ENCODE data around the gene AKT1S1.

AKT1S1 gene

DNA sequence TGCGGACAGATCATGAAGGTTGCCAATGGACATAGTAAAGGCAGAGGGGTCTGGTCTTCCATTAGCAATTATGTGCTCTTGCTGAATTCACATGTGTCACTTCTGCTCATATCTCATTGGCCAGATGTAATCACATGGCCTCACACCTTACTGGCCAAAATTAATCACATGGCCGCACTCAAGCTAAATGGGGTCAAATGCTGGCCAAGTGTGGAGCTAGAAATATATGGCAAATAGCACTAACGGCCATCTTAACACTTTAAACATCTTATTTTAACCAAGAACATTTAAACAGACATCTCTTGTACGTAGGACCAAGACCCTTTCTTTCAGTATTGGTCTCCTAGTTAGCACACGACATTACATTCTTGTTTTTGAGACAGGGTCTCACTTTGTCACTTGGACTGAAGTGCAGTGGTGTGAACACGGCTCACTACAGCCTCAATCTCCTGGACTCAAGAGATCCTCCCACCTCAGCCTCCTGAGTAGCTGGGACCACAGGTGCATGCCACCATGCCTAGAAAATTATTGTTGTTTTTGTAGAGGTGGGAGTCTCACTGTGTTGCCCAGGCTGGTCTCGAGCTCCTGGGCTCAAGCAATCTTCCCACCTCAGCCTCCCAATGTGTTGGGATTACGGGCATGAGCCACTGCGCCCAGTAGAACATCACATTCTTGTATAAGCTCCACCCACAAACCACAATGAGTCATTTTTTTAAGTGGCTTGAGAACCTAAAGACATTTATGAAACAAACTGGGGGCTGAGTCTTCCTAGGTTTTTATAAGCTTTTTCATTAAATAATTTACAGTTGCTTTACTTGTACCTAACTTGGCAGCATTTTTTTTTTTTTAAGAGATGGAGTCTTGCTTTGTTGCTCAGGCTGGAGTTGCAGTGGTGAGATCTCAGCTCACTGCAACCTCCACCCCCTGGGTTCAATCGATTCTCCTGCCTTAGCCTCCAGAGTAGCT is 29.1 kb downstream of the AKT1S1 start:
- DNase-seq: no peak
- intact Hi-C loops (cut with DNase I): no loop called here

DNA sequence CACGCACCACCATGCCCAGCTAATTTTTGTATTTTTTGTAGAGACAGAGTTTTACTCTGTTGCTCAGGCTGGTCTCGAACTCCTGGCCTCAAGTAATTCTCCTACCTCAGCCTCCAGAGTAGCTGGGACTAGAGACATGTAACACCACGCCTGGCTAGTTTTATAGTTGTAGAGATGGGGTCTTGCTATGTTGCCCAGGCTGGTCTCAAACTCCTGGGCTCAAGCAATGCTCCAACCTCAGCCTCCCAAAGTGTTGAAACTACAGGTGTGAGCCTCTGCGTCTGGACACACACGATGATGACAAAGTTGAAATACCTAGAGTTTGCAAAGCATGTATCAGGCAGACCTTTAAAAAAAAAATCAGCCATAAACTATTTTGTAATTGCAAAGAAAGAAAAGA is 30.7 kb downstream of the AKT1S1 start:
- intact Hi-C loops (cut with DNase I): no loop called here
- no peak for DNase-seq

- no peak for DNase-seq
- intact Hi-C loops (cut with DNase I): no loop called here
These were observed 31.7 kb downstream of the AKT1S1 start for GRCh38 chr19:49845414-49845813.

DNA sequence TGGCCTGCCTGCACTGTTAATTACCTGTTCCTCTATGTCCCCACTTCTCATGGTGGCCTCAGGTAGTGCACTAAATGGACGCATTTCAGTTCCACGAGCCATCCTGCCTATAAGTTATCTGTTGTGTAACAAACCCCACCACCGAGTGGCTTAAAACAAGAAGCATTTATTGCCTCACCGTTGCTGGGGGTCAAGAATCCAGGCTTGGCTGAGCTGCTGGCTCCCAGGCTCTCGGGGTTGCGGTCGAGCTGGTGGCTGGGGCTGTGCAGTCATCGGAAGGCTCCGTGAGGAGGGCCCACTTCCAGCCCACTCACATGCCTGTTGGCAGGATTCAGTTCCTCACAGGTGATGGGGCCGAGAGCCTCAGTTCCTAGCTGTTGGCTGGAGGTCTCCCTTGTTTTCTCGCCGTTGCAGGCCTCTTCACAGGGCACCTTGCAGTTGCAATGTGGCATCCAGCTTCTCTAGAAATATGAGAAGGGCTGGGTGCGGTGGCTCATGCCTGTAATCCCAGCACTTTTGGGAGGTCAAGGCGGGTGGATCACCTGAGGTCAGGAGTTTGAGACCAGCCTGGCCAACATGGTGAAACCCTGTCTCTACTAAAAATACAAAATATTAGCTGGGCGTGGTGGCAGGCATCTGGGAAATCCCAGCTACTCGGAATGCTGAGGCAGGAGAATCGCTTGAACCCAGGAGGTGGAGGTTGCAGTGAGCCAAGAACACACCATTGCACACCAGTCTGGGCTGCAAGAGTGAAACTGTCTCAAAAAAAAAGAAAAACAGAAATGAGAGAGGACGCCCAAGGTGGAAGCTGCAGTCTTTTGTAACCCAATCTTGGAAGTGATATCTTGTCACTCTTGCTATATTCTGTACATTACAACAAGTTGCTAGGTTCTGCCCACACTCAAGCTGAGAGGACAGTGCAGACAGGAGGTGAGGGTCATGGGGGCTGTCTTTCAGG is 32.7 kb downstream of the AKT1S1 start:
- DNase-seq: no peak
- intact Hi-C loops (cut with DNase I): no loop called here

DNA sequence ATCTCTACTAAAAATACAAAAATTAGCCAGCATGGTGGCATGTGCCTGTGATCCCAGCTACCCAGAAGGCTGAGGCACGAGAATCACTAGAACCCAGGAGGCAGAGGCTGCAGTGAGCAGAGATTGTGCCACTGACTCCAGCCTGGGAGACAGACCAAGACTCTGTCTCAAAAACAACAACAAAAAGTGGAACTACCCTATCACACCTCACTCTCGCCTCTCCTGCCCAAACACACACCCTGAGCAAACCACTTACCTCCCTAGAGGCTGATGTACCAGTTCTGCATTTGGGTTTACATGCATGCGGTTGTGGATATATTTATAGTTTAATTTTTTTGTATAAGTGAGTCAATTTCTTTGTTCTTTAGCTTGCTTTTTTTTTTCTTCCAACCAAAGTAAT is 33.9 kb downstream of the AKT1S1 start:
- intact Hi-C loops (cut with DNase I): no loop called here
- DNase-seq: no peak

DNA sequence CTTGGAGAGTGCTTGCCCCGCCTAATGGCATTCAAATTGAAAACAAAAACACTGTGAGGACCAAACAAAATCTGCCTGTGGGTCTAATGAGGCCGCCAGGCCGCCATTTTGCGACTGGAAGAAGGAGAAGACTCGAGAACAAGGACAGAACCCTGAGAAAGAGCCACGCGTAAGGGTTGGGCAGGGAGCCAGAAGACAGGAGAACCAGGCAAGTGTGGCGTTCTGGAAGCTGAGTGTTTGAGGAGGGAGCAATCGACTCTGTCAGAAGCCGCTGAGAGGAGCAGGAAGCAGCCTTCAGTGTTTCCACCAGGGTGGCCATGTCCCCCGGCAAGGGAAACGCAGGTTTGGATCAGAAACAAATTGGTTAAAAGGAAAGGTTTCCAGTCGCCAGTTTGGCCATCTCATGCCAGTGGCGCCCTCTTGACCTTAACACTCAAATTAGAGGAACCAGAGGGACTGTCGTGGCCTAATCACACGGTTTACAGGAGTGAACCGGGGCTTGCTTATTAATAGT is 36.4 kb downstream of the AKT1S1 start:
- intact Hi-C loops (cut with DNase I): no loop called here
- DNase-seq: no peak

DNA sequence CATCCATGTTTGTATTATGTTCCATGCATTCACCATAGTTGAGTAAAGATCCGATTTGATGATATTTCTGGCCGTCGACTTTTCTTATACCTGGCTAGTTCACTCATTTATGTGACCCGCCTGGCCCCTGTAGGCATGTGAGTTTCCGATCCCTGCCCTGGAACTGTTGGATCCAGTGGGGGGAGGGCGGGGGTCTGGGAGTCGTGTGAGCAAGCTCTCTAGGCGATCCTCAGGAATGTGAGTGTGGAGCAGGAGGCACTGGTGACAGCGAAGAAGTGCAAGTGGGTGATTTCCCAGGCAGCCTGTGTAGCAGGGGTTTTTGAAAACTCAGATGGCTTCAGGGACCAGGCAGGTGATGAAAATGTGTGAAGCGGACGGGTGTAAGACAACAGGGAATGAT is 36.8 kb downstream of the AKT1S1 start:
- DNase-seq: no peak
- intact Hi-C loops (cut with DNase I): no loop called here

- DNase-seq: no peak
- intact Hi-C loops (cut with DNase I): no loop called here
These were observed 37.4 kb downstream of the AKT1S1 start for GRCh38 chr19:49839713-49840112.

GRCh38 chr19:49838885-49839588 is 38.1 kb downstream of the AKT1S1 start:
- intact Hi-C loops (cut with DNase I): no loop called here
- DNase-seq: no peak

DNA sequence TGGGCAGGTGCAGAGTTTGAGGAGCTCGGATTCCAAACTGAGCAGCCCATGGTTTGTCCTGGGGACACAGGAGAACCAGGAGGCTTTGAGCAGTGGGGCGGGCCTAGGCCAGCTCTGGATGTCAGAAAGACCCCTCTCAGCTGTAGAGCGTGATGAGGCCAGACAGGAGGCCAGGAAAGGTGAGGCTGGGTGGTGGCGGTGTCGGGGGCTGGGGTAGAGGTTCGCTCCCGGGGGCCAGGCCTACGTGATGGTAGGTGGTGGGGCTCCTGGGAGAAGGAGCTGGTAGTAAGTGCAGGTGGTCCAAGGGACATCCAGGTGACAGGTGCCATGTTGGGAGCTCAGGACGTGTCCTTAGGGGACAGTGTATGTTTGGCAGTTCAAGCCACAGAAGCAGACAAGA is 39.7 kb downstream of the AKT1S1 start:
- intact Hi-C loops (cut with DNase I): no loop called here
- DNase-seq: no peak

DNA sequence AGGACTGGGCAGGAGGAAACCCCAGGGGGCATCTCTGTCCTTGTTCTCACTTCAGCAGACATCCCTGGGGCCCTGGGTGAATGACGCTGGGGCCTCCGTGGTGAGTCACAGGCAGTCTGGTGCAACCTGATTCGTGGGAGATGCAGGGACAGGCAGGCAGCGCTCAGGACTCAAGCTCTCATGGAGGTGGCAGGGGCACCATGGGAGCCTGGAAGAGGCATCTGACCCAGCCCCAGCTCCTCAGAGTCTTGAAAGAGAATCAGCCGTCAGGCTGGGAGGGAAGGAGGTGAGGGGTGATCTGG is 40.2 kb downstream of the AKT1S1 start:
- intact Hi-C loops (cut with DNase I): no loop called here
- no peak for DNase-seq

- intact Hi-C loops (cut with DNase I): no loop called here
- DNase-seq: no peak
These were observed 40.8 kb downstream of the AKT1S1 start for GRCh38 chr19:49836176-49837008.

GRCh38 chr19:49835562-49835961 is 41.6 kb downstream of the AKT1S1 start:
- intact Hi-C loops (cut with DNase I): no loop called here
- no peak for DNase-seq

DNA sequence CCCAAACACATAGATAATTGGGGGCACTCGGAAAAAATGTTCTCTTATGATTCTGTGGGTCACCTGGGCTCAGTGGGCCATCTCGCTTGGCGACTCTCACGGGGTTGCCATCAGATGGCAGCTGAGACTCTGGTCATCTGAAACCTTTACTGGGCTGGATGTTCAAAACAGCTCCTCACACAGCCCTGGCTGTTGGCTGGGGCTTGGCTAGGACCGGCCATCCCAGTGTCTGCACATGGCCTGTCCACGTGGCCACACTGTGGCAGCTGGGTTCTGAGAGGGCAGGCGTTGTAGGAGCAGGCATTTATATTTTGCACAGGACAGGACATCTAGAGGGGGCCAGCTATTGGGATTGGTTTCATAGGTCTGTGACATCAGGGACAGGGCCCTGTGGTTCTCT is 43.6 kb downstream of the AKT1S1 start:
- no peak for DNase-seq
- intact Hi-C loops (cut with DNase I): no loop called here

GRCh38 chr19:49832556-49832955 is 44.6 kb downstream of the AKT1S1 start:
- intact Hi-C loops (cut with DNase I): no loop called here
- DNase-seq: no peak

GRCh38 chr19:49831592-49831991 is 45.6 kb downstream of the AKT1S1 start:
- DNase-seq: no peak

DNA sequence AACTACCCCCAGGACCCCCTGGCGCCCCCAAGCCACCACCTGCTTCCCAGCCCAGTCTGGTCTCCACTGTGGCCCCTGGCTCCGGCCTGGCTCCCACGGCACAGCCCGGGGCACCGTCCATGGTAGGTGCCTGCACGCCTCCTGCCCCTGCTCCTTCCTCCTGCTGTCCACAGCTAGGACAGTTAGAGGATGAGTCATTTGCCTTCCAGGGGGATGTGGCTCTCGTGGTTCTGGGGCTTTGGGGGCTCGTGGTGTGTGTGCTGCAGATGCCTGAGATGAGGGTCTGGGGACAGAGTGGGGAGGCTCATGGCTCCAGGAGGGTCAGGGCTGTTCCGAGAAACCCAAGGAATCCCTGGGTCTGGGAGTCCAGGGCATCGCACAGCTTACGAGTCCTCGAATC is 46.4 kb downstream of the AKT1S1 start:
- intact Hi-C loops (cut with DNase I): no loop called here
- DNase-seq: no peak

More at GRCh38 chr19:49831592-49831991, 45.6 kb downstream of the AKT1S1 start:
- intact Hi-C loops (cut with DNase I): no loop called here

DNA sequence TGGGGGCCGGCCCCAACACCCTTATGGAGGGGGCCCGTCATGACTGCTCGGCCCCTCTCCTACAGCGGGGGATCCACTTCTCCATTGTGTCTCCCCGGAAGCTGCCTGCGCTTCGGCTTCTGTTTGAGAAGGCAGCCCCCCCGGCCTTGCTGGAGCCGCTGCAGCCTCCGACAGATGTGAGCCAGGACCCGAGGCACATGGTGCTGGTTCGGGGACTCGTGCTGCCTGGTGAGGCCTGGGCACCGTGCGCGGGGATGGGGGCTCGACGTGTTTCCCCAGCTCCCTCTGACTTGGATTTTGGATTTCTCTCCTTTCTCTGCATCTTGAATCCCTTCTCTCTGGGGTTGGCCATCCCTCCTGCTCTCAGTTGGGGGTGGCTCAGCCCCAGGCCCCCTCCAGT is 47.4 kb downstream of the AKT1S1 start:
- intact Hi-C loops (cut with DNase I): no loop called here
- no peak for DNase-seq

GRCh38 chr19:49829200-49829599 is 48.0 kb downstream of the AKT1S1 start:
- no peak for DNase-seq
- intact Hi-C loops (cut with DNase I): no loop called here
